GM03348 (cell line): Measurements from ENCODE around the gene MYO1C.
A peak's percentile ranks its signal among the peaks of the same experiment; 100 is the strongest.

Experiments used
- DNase-seq: peaks from one replicate; pipeline ENCODE4 v3.0.0; 2012; ENCODE audit warnings: low spot score

Gene MYO1C

DNA sequence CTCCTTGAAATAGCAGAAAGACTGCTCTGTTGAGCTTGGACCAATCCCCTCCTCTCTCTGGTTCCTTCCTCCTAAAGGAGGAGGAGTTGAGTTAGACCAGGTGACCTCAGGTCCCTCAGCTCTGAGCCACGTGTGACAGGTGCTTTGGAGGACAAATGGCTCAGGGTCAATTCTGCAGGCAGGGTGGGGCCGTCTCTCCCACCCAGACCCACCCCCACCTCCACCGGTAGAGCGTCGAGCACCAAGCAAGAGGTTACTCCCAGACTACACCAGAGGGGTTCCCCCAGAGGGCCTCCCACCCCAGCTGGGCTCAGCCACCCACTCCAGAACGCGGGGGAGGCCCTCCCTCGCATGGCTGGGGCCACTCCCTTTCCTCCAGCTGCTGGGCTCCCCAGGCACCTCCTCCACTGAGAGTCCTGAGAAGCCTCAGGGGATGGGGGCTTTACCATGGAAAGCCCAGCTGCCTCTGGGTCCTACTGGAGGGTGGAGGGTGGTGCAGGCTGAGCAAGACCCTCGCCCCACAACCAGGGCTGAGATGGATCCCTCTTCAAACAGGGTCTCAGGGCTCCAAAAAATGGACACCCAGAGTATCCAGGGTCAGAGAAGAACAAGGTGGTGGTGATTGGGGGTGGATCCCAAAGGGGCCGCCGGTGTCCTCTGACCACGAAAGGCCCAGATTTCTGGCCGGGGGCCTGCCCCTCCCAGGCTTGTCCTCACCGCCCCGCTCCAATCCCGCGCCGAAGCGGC is 7.6 kb downstream of the MYO1C start:
- peak; percentile 75 for DNase-seq

DNA sequence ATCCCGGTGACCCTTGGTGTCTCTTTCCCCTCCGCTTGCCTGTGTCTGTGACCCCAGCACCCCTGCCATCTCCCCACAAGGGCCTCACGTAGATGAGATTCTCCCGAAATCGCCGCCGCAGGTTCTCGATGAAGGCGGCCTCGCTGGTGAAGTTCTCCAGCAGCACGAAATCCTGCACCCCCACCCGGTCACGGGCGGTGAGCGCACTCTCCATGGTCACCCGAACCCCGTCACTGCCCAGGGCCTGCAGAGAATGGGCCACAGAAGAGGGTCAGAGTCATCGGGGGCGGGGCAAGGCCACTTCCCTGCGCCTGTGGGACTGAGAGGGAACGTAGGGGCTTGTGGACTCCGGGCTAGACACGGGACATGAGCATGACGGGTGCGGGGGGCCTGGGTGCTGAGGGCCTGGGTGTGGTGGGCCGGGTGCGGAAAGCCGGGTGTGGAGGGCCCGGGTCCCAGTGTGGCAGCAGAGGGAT is 8.4 kb downstream of the MYO1C start:
- no peak for DNase-seq

DNA sequence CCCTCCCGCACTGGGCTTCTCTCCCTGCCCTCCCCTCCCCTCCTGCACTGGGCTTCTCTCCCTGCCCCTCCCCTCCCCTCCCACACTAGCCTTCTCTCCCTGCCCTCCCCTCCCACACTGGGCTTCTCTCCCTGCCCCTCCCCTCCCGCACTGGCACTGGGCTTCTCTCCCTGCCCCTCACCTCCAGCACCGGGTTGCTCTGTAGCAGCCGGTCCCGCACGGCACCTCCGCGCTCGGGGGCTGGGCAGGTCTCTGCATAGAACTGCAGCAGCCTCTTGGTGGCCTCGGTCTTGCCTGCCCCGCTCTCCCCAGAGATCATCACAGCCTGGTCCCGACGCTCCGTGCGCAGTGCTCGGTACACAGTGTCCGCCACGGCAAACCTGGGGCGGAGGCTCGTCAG is 9.8 kb downstream of the MYO1C start:
- DNase-seq, result no peak

DNA sequence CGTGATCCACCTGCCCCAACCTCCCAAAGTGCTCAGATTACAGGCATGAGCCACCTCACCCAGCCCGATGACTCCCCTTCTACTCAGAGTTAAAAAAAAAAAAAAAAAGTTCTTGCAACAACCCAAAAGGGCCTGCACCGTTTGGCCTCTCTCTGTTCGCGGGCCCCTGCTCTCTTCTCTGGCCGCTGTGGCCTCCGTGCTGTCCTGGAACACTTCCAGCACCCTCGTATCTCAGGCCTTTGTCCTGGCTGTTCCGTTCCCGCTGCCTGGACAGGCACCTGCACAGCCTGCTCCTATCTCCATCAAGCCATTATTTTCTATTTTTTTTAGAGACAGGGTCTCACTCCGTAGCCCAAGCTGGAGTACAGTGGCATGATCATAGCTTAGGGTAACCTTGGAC is 10.8 kb downstream of the MYO1C start:
- no peak for DNase-seq

DNA sequence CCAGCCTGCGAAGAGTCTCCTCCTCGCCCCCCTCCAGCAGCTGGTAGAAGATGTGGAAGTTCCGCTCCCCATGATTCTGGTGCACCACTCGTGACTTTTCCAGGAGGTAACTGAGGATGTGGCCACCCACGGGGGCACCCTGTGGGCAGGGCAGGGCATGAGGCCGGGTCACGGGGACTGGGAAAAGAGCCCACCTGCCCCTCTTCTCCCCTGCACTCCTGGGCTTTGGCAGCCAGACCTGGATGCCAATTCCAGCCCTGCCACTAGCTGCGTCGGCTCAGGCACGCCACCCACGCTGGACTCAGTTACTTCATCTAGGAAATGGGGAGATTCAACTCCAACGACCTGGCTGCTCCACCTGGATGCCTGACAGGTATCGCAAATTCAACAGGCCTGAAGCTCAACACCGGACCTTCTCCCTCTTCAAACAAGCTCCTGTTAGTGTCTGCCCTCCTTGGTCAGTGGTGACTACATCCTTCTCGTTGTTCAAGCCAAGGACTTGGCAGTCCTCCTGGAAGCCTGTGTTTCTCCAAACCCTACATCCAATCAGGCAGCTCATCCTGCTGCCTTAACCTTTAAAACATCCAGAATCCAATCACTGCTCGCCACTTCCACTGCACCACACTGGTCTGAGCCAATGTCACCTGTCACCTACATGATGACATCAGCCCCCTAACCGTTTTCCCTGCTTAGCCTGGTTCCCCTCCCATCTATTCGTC is 11.6 kb downstream of the MYO1C start:
- DNase-seq, result peak; percentile 35

DNA sequence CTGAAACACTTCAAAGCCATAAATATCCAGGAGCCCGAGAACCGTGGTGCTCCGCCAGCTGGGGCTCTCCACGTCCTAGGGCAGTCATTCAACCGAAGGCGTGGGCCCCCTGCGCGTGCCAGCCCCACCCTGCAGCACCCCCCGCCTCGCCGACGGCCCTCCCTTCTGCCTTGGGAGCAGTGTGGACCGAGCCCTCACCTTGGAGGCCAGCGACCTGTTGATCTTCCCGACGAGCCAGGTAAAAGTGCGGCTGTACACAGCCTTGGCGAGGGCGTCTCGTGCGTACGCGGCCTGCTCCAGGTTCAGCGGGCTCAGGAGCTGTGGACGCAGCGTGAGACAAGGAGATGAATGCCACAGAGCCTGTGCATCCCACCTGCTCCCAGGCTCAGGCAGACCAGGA is 14.1 kb downstream of the MYO1C start:
- no peak for DNase-seq

DNA sequence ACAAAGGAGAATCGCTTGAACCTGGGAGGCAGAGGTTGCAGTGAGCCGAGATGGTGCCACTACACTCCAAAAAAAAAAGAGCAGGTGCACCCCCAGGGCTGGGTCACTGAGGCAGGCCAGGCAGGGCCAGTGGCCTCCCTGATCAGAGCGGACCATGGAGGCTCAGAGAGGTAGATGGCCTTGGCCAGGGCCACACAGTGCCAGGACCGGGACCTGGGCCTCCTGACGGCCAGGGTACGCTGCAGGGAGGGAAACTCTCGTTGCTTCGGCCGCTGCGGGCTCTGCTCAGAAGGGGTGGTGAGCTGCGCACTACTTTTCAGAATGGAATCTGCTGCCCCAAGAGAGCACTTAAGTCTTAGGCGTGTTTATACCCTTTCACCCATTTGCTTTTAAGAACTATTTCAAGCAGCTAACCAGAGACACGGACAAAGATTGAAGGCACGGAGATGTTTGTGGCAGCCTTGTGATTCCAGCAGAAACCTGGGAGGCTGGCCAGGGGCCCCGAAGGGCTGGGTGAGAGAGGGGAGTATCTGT is 17.1 kb downstream of the MYO1C start:
- no peak for DNase-seq

DNA sequence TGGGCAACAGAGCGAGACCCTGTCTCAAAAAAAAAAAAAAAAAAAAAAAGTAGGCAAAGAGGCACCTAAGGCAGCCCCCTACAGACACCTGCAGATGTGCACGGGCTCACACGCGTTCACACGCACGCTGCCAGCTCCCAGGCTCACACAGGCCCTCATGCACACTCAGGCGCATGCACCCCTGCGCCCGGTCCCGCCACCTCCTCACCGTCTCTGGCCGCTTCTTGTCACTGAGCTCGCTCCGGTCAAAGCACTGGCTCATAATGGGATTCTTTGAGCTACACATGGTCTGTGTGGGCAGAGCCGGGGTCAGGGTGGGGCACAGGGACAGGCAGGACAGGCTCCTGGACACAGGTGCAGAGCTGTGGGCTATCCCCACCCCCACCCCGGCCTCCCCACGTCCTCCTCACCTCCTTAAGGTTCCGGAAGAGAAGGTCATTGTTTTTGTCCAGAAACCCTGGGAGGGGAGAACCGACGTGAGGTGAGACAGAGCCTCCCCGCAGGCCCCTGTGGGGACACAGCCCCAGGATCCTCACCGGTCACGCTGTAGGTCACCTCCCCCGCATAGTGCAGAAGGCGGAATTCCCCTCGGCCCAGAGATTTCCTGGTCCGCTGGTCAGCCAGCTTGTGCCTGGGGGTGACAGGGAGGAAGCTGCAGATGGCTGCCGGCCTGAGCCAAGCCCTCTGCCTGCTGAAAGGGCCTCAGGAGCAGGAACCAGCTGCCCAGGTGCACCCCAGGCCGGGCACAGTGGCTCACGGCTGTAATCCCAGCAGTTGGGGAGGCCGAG is 17.9 kb downstream of the MYO1C start:
- DNase-seq, result no peak

DNA sequence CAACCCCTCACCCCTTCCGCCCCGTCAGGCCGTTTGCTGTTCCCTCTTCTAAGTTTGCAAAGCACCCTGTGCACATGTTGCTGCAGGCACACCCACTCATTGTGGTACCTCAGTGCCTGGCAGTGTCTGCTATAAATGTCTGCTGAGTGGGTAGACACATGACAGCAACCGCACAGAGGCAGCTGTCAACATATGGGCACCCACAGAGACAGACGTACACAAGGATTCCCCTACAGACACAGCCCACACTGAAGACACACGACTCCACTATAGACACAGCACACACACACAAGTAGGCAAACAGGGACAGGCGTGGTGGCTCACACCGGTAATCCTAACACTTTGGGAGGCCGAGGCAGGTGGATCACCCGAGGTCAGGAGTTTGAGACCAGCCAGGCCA is 18.6 kb downstream of the MYO1C start:
- DNase-seq, result no peak

DNA sequence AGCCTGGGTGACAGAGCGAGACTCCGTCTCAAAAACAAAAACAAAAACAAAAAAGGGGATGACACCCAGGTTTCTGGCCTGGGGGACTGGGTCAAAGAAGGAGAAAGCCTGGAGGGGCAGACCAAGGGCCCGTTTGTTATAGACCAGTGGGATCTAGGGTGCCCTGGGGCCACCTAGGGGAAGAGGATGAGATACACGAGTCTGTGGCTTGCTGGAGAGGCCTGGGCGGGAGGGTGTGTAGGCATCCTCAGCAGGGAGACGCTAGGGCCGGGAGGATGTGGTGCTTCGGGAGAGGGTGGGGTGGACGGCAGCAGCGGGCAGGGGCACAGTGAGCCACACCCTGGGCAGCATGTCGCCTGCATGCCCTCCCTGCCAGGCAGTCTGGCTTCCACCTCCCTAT is 19.3 kb downstream of the MYO1C start:
- no peak for DNase-seq

DNA sequence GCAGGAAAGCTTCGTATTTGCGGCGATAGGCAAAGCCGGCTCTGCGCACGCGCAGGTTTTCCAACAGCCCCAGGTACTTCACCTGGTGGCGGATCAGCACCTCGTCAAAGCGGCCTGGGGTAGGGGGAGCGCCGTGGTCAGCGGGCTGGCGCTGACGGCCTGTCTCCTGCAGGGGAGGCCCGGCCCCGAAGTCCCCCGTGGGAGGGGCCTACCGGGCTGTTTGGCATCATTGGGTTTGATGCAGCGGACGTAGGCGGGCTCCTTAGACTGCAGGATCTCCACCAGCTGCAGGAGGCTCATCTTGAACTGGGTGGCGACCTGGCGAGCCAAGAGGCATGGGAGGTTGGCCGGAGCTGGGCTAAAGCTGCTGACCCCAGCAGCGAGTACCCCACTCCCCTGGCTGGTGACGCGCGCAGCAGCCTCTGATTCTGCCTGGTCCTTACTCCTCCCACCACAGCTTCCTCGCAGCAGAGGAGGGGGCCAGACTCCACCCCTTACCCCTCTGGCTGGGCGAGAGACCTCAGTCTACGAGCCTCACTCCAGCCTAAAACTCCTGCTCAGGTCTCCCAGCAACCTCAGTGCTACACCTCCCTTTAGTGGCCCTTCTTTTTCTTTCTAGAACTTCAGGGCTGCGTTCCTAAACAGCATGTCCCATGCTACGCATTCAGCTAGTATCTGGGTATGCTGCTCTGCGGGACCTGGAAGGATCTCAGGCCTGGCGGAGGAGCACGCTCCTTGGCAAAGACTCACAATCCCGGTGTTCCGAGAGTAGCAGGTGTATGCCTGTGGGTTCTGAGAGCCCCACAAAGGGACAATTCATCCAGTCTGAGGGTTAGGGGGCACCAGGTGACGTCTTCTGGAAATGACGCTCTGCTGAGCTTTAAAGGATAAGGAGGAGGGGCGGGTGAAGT is 20.3 kb downstream of the MYO1C start:
- DNase-seq, result no peak

DNA sequence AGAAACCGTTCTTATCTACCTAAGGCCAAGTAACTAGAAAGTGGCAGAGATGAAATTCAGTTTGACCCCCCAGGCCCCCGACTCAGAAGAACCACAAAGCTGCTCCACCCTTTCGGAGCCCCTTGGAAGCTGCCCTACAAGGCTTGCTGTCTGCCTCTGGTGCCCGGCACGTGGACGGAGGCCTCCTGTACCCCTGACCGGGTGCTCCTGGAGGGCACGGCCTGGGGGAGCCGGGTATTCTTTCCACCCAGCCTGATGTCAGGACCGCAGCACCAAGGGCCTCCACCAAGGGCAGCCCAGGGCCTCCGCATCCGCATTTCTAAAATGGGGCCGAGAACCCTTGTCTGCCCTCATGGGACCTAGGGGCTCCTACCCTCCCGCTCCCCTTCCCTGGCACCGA is 21.0 kb downstream of the MYO1C start:
- DNase-seq, result no peak

DNA sequence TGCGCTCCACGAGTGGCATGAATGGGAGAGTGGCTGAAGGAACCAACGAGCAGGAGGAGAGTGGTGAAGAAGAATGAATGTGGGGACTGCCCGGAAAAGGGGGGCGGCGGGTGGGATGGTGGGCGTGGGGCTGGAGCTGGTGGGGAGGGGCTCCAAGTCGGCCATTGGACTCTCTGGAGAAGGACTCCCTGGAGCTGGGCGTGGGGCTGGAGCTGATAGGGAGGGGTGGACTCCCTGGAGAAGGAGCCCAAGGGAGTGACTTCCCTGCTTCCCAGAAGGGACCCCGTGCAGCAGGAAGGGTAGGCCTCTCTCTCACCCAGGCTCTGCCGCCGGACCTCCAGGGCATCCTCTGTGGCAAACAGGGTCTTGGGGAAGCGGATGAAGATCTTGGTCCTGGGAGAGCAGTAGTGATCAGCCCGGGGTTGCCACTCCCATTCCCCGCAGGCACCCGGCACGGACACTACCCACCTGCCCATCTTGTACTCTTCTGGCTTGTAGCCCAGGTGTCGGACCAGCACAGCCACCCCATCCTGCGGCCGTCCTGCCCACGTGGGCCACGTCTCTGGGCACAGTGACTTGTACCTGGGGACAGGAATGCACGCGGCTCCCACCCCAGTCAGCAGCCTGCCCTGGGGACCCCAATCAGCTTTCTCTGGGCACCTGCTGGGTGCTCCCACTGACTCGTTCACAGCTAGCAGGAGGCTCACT is 21.6 kb downstream of the MYO1C start:
- no peak for DNase-seq

DNA sequence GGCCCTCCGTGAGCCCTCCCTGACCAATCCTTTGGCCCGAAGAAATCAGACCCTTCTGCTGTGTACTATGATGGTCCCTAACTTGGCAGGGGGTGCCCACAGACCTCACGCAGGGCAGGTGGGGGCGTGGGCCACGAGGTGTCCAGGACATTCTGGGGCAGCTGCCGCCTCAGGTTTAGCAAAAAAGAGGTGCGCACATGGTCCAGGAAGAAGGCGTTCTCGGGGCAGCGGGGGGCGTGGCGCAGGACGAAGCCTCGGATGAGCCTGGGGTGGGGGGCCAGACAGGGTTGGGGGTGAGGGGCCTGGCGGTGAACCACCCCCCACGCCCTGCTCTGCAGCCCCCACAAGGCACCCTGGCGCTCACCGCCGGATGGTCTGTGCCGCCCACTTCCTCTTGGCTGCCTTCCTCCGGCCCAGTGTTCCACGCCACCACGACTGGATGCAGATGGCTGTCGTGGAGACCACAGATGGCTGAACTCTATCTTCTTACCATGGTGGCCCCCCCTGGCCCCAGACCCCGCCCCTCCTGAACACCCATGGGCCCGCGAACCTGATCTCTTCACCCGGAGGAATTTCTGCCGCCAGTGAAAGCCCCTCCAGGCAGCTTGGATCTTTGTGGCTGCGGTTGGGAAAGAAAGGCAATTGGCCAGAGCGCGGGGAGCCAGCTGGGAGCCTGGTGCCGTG is 22.3 kb downstream of the MYO1C start:
- no peak for DNase-seq

DNA sequence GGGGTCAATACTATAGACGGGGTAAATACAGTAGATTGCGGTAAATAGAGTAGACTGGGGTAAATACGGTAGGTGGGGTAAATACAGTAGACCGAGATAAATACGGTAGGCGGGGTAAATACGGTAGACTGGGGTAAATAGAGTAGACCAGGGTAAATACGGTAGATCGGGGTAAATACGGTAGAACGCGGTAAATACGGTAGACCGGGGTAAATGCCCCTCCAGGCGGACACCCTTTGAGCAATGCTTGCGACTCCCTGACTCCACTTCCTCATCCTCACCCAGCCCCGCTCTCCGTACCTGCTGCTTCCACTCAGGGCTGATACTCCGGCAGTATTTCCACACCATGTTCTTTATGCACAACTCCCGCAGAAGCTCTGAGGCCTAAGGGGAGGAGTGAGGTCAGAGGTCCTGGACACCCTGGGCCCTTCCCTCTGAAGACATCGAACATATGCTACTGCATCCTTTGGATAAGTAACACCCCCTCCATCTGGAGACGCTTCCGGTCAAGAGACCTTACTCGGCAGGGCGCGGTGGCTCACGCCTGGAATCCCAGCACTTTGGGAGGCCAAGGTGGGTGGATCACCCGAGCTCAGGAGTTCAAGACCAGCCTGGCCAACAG is 23.1 kb downstream of the MYO1C start:
- no peak for DNase-seq

DNA sequence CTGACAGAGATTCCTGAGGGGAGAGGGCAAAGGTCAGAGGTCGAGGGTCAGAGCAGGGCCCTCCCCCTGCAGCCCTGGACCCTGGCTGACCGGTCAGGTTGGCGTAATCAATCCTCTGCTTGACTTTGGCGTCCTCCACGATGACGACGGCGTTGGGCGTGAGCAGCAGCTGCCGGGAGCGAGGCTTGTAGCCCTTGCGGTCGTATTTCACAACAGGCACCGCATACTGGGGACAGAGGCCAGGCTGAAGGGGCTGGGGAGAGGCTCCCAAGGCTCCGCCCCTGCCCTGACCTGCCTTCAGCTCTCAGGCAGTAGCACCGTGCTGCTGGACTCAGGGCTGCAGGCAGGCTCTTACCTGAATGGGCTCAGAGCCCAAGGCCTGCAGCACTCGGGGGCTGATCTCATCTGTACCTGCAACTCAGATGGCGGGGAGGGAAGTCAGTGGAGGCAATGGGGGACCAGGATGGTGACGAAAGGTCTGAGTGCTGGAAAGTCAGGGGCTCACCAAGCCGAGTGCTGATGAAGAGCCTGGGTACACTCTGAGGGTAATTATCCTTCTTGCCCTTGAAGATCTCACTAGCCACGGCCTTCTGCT is 24.5 kb downstream of the MYO1C start:
- DNase-seq, result no peak

DNA sequence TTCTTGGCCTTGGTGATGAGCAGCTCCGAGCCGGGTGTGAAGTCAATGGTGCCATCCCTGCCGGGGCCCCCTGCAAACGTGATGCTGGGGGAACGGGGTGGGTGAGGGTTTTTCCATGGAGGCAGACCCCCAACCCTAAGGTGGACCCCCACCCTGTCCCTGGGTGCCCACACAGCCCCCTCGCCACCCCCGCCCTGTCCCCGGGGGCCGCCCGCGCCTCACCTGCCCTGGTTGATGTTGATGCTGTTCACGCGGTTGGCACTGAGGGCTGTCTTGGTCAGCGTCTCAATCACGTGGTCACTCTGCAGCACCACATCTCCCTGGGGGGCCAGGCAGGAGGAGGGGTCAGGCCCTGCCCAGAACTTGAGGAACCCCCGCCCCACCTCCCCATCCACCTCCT is 25.2 kb downstream of the MYO1C start:
- DNase-seq, result no peak

DNA sequence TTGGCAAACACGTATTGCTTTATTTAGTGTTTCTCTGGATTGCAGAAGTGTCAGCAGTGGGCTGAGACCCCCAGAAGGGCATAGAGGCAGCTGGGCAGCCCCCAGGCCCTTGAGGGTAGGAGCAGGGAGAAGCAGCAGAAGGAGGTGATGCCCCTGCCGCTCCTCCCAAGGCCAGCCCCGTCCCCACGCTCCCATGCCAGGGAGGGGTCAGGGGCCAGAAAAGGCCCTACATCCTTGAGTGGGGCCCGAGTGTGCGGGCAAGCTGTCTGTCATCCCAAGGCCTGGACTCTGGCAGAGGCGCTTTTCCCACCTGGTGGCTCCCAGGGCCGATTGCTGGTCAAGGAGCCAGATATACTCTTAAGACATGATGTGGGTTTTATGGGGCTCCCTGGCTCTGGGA is 28.3 kb downstream of the MYO1C start:
- DNase-seq, result no peak
